GM19351 (cell line): Measurements from ENCODE around the gene PAPPA2.
A peak's percentile ranks its signal among the peaks of the same experiment; 100 is the strongest.

Experiments
- ATAC-seq: cut with Tn5 transposase; IDR thresholded peaks from one replicate; pipeline ENCODE4 v1.9.1; 2021; ENCODE audit warnings: mild to moderate bottlenecking, moderate library complexity; ENCODE audit not compliant: unreplicated experiment

Gene PAPPA2

DNA sequence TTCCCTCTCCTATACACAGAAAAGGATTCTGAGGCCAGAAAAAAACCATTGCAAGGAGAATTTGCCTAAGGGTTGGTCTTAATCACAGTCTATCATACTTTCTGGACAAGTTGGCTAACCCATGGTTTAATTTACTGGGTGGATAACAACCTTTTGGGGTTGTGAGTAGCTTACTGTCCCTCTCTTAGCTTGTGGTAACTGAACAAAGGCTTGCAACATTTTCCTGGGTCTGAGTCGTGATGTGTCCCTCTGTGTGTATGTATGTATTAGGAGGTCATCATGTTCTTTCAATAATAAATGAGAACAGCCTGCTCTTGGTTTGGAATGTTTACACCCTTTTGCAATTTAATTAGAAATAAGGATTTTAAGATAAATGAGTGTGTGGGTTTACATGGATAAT is 36.7 kb downstream of the PAPPA2 start:
- no peak for ATAC-seq

DNA sequence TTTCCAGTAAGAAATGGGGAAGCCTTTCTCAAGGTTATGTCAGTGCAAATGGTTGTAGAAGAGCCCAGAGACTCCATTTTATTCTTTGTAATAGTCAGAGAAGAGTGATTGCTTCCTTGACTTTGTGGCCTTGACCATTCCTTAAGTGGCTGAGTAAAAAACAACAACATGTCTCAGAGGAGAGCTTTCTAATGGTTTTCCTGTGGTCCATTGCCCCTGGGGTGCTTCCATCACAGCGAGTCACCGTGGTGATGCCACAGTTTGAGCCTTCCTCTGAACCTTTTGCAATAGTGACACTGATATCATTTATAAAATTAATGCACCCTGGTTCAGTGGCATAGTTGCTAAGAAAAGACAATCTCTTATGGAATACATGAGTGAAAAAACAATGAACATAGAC is 38.6 kb downstream of the PAPPA2 start:
- no peak for ATAC-seq

DNA sequence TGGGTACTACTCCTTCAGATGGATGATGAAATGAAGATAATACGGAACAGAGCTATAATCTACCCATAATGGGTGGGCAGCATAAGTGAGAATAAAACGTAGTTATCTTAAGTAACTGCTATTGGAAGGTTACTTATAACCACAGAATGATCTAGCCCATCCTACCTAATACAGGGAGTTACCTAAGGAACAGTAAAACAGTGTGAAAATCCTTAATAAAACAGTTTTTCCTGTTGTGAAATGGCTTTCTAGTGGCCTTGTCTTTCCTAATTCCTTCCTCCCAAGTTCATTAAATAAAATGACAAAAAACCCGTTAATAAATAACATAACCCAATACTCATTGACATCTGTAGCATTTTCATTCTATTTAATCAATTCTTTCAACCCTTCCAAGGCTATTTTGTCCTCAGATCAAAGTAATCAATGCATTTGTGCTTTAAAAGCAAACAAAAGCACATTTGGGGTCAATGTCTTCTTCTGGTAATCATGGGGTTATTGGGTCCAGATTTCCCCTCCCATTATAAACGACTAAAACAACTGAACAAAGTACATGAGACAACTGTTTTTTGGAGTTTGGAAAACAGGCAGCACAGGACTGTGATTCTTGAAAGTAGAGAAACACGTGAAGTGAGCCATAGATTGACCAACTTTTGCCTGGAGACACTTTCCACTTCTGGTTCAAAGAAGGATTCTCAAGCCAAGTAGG is 42.0 kb downstream of the PAPPA2 start:
- no peak for ATAC-seq

- no peak for ATAC-seq
These were observed 50.0 kb downstream of the PAPPA2 start for GRCh38 chr1:176512966-176513365.

- no peak for ATAC-seq
These were observed 52.3 kb downstream of the PAPPA2 start for GRCh38 chr1:176515310-176515709.

GRCh38 chr1:176517484-176517883 is 54.5 kb downstream of the PAPPA2 start:
- peak; percentile 93 for ATAC-seq

DNA sequence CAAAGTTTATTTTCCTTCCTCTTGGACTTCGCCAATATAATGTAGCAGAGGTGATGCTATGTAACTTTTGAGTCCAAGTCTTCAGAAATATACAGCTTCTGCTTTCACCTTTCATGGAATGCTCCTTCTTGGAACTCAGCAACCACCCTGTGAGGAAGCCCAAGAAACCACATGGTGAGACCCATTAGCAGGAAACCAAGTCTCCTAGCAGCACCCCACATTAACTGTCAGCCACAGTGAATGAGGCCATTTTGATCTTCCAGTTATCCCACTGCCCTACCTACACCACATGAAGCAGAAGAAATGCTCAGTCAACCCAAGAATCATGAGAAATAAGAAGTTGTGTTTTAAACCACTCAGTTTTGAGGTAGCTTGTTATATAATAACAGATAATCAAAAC is 58.2 kb downstream of the PAPPA2 start:
- no peak for ATAC-seq

DNA sequence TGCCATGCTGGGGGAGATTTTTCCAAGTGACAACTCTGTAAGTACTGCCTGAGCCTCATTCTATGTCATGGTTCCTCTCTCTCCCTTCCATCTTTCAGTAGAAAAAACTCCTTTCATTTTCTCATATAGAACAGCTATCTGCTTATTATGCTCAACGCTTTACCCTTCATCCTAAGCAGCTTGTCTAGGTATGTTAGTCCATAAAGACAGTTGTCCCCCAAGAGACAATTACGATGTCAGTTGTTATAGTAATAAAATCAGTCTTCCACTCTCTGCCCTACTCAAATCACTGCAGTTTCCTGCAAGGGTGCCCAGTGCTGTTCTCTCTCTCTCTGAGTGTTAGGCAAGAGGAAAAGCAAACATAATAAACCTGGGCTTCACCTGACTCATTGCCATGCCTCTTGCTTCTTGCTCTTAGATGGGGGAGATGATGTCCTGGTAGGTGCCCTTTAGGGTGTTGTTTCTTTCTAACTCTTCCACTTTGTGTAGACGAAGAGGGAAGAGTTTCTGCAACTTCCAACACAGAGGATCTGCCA is 59.4 kb downstream of the PAPPA2 start:
- no peak for ATAC-seq

DNA sequence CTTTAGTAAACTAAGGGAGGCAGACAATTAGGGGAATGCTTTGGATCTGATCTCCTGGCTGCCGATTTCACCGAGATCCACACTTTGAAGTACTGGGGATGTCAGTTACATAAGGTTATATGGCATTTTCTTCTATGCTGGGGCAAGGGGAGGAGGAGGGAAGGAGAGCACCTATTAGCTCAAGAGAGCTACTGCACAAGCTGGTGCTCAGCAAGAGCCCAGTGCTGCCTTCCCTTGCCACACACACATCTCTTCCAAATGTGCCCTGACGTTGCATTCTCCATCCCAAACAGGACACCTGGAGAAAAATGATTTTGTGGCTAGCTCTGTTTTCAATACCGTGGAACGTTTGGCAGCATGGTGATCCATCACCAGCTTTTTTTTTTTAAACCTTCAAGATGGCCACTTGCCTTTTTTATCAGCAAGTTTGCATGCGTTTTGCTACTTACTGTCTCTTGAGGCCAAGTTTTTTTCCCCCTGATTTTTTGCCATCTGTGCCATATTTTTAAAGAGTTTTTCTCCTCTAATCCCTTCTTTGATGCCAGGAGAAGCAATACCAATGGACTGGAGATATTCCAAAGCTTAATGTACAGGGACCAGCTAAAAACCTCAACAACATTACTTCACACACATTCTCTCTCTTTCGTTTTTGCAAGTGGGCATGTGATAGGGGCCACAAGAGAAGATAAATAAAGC is 66.6 kb downstream of the PAPPA2 start:
- no peak for ATAC-seq

GRCh38 chr1:176531036-176531435 is 68.1 kb downstream of the PAPPA2 start:
- no peak for ATAC-seq

DNA sequence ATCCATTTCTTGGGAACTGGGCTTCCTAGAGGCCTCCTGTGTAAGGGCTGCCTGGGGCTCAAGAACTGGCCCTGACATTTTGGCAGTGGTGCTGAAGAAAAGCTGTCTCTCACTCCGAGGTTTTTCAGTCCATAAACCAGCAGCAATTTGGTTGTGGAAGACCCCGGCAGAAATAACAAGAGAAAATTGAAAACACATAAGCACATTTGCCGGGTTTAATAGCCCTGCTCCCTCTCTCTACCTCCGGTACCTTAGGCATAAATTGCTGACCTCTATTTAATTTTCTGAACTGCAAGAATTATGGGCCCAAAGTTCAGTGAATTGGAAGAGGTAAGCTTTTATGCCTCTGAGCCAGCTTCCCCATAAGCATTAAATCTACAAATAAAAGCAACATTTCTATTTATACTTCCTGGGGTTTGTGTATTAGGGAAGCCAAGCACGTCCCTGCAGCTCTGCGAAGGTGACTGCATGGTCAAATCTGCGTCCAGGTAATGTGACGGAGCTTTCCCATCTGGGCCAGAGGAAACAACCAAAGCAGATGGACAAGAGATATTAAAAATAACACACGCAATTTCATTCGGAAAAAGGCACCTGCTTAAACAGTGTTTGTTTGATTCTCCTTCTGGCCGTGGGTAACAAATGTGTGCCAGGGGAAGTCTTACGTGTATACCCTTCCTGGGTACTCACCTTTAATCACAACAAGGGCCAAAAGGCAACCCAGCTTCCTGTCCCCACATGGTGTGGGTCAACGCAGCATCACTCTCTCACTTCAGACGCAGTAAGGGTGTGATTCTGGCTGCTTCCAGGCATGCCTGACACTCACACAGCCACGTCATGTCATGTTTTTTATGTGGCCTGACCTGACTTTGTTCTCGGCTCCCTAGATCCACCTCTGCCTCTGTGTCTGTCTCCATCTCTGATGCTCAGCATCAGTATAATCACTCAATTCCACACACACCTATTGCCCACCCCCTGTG is 69.2 kb downstream of the PAPPA2 start:
- ATAC-seq, result no peak

- no peak for ATAC-seq
These were observed 70.0 kb downstream of the PAPPA2 start for GRCh38 chr1:176533020-176533419.

- ATAC-seq, result no peak
These were observed 73.6 kb downstream of the PAPPA2 start for GRCh38 chr1:176536588-176536987.

DNA sequence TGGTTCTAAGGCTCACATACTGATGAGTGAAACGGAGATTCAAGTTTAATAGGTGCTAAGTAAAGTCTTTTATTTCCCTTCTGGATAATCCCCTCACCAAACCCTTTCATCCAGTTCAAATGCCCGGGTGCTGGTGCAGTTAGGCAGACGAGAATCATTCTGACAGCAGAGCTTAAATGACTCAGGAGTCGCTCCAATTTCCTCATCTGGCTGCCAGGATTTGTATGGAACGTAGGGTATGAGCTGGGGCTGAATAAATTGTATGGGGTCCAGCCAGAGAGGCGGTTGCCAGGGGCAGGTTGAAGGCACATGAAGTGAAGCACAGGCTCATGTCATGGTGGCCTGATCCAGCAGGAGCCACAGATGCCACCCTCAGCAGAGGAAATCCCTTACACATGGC is 76.0 kb downstream of the PAPPA2 start:
- ATAC-seq, result no peak

DNA sequence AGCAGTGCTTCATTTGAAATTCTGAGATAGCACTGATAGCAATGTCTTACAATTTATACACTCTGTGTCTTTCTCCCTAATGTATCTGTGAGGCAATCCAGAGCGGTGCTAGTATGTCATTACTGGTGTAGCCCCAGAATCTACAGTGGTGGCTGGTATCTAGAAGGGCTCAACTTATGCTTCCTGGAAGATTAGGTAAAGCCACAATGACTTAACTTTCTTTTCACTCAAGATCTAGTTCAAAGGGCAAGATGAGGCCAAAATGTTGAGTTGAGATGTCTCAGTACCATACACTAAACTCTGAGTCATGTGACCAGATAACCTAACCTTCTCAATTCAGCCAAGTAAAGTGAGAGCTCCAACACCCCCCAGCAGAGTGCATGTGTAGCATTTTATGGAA is 77.5 kb downstream of the PAPPA2 start:
- ATAC-seq, result no peak

DNA sequence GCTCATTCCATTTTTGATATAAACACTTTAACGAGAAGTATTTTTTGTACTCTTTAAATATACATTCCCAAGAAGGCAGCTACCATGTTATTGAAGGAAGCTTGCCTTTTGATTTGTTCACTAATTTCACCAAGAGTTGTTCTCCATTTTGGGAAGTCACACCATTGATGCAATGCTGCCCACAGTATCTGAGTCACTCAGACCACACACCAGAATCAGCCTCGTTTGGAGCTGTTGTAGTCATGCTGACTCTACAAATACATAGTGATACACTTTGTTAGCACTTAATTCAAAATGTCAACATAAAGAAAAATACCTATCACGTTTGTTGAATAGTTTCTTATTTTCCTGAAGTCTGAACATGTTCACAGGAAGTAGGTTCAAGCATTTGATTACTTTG is 78.7 kb downstream of the PAPPA2 start:
- ATAC-seq, result no peak

DNA sequence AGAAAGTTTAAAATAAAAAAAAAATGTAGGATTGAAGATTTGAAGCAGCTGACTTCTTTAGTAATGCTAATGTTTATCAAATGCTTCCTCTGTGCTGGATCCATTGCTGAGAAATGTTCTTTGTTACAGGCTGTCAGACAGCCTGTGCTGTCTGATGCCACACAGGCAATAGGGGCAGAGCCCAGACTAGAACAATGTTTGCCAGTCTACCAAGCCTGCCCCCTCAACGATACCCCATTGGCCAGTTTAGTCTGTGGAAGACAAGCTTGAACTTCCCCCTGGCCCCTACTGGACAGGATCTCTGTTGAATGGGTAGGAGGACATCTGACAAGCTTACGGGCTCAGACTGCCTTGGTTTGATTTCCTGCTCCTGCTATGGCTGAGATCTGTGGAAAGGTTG is 79.4 kb downstream of the PAPPA2 start:
- no peak for ATAC-seq

DNA sequence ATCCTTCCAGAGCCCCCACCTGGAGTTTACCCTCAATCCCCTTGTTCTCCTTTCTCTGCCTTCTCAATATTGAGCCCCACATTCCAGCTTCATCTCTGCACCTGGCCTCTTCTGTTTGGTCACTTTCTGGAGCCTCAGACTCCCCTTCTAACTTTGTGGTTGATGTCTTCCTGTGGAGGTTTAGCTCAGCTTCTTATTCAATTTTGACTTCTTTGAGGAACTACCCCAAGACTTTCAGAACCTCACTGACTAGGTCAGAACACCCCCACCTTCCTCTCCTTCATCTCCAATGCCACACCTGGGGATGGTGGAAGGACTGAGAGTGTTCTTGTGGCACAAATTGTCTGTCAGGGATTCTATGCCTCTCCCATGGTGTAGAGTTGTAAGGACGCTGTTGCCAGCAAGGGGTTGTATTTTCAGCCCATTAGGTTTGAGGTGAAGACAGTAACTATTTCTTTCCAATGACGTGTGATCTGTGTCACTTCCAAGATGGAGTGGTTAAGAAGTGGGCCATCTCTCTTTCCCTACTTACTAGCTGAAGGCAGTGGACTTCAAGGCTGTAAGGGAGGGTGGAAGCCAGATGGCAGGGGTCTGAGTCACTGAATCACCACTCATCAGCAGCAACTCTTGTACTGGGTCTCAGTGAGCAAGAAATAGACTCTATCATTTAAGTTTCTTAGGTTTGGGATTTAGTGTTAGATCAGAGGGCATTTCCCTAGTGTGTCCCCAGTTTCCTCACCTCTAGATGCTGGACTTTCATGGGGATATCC is 80.6 kb downstream of the PAPPA2 start:
- ATAC-seq, result no peak

- no peak for ATAC-seq
These were observed 82.2 kb downstream of the PAPPA2 start for GRCh38 chr1:176545034-176545639.

DNA sequence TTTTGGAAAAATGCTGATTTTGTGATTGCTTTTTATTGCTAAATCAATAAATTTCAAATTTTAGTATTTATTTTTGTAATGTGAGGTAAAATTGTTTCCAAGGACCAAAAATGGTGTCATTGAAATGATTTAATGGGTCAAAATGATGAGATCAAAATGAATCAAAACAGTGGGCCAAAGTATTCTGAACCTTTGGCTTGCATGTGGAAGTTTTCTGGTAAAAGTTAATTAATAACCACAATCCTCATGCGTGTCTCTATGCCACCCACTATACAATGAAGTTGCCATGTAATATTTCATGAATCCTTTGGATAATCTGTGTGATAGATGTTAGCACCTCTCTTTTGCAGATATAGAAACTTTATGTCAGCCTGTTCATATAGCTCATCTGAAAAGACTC is 83.8 kb downstream of the PAPPA2 start:
- ATAC-seq, result no peak
